ENCODE data around the gene P2RX7. TPM values are rescaled to one million over a fixed set of nuclear protein-coding genes. Genes with fewer than 3 reads are reported as not detected.

P2RX7 gene
- total RNA-seq, 1 experiment from 2014 or later = 0.23 TPM

- TF ChIP-seq POLR2AphosphoS5 (IDR thresholded peaks at IDR 0.05; ENCODE audit: low read depth, low read length) (no peak), CTCF (IDR thresholded peaks at IDR 0.05) (no peak), SIN3A (IDR thresholded peaks at IDR 0.05; ENCODE audit: borderline replicate concordance, insufficient read depth, low read depth, low read length) (no peak), TCF7L2 (IDR thresholded peaks at IDR 0.05; ENCODE audit: low read depth, low read length) (no peak), REST (IDR thresholded peaks at IDR 0.05; ENCODE audit: insufficient read depth in 1 of 2, low read depth in 2 of 2, low read length in 1 of 2) (no peak)
- no peaks in the 10 kb centered on the region for H3K9me3 ChIP-seq (ENCODE audit: control insufficient read depth, insufficient read depth, low read depth, low read length)
- BruUV-seq (replicated peaks) = no TSS peak
- no peaks in the 10 kb centered on the region for H3K27me3 ChIP-seq (ENCODE audit: control insufficient read depth, insufficient read depth, low read length)
- H3K4me1 ChIP-seq (ENCODE audit: control insufficient read depth, insufficient read depth, low read length) = no peaks in the 10 kb centered on the region
- in situ Hi-C loops (cut with HindIII; ENCODE audit: low pct_unique_long_range_greater_than_20kb, low sequenced_read_pairs) (no loop called here), intact Hi-C loops (cut with micrococcal nuclease; ENCODE audit: unreplicated experiment) (no loop called here)
- ChIA-PET POLR2A (interaction anchor here (0.6 kb wide), 1 partner anchor 22 kb away, joined by 6 read pairs; no protein-coding TSS in a partner anchor), CTCF (interaction anchor here (1.4 kb wide), 1 partner anchor 146 kb away, joined by 4 read pairs; no protein-coding TSS in a partner anchor)
- H3K27ac ChIP-seq (ENCODE audit: low read length) = no peak overlapping the region
- H3K36me3 ChIP-seq (ENCODE audit: control insufficient read depth, insufficient read depth, low read length) = no peaks in the 10 kb centered on the region
- DNase-seq (ENCODE audit: low read depth, low spot score) = no peak
- no peak for ATAC-seq
- H3K4me3 ChIP-seq (ENCODE audit: low read depth in 2 of 2, low read length in 2 of 2) = no peak overlapping the region
Measured at GRCh38 chr12:121117226-121117777, 15.4 kb upstream of the P2RX7 start.

GRCh38 chr12:121120323-121120722 lies 12.4 kb upstream of the P2RX7 start:
- DNase-seq (ENCODE audit: low read depth, low spot score) = no peak
- no peak for ATAC-seq
- Histone ChIP-seq H3K27me3 (ENCODE audit: control insufficient read depth, insufficient read depth, low read length) (no peaks in the 10 kb centered on the region), H3K4me3 (ENCODE audit: low read depth in 2 of 2, low read length in 2 of 2) (no peak overlapping the region), H3K27ac (ENCODE audit: low read length) (no peak overlapping the region), H3K4me1 (ENCODE audit: control insufficient read depth, insufficient read depth, low read length) (no peaks in the 10 kb centered on the region), H3K36me3 (ENCODE audit: control insufficient read depth, insufficient read depth, low read length) (no peaks in the 10 kb centered on the region), H3K9me3 (ENCODE audit: control insufficient read depth, insufficient read depth, low read depth, low read length) (no peaks in the 10 kb centered on the region)
- POLR2A ChIA-PET = interaction anchor here (0.6 kb wide), 2 partner anchors 60 to 97 kb away, joined by 3 to 6 read pairs; no protein-coding TSS in a partner anchor
- intact Hi-C loops (cut with micrococcal nuclease; ENCODE audit: unreplicated experiment) (no loop called here), in situ Hi-C loops (cut with HindIII; ENCODE audit: low pct_unique_long_range_greater_than_20kb, low sequenced_read_pairs) (no loop called here)
- TF ChIP-seq TCF7L2 (IDR thresholded peaks at IDR 0.05; ENCODE audit: low read depth, low read length) (no peak), POLR2AphosphoS5 (IDR thresholded peaks at IDR 0.05; ENCODE audit: low read depth, low read length) (no peak), REST (IDR thresholded peaks at IDR 0.05; ENCODE audit: insufficient read depth in 1 of 2, low read depth in 2 of 2, low read length in 1 of 2) (no peak), CTCF (IDR thresholded peaks at IDR 0.05) (no peak), SIN3A (IDR thresholded peaks at IDR 0.05; ENCODE audit: borderline replicate concordance, insufficient read depth, low read depth, low read length) (no peak)
- CTCF ChIA-PET = interaction anchor here (0.6 to 0.7 kb wide), 2 partner anchors 104 to 124 kb away, joined by 4 read pairs; no protein-coding TSS in a partner anchor
- BruUV-seq (replicated peaks) = no TSS peak

Data from Panc1 (cell line).